ENCODE measurements around the gene TMEM260. TPM values are rescaled to one million over a fixed set of nuclear protein-coding genes. Genes with fewer than 3 reads are reported as not detected.

Gene TMEM260
- total and polyA plus RNA-seq, 10 donors: 8.4 to 42.9 (median 30.2) TPM

GRCh38 chr14:56585461-56586084 is 6.0 kb downstream of the TMEM260 start:
- Histone ChIP-seq H3K27me3 (replicated peaks in 1 of 7) (no peaks in the 10 kb centered on the region), H3K4me3 (no peak overlapping the region), H3K36me3 (peaks cover 0 to 55% (median 18%) of the 10 kb centered on the region in 6 donors), H3K4me1 (peaks cover 18 to 45% (median 23%) of the 10 kb centered on the region in 6 donors), H3K27ac (no peak overlapping the region), H3K9me3 (no peaks in the 10 kb centered on the region)
- TF ChIP-seq CTCF (IDR thresholded peaks at IDR 0.05 in 8 of 11, conservative IDR thresholded peaks at IDR 0.05 in 3 of 11) (no peak), POLR2AphosphoS5 (IDR thresholded peaks at IDR 0.05) (no peak), POLR2A (IDR thresholded peaks at IDR 0.05) (no peak)
- 82 to 92% (median 84%) methylated on average over 7 of the region's 7 CpGs for WGBS, 5 donors
- intact Hi-C loops (cut with DNase I; ENCODE audit: low total_unique reads): no loop called here
- DNase-seq: no peak

GRCh38 chr14:56587701-56588100 is 8.1 kb downstream of the TMEM260 start:
- intact Hi-C loops (cut with DNase I; ENCODE audit: low total_unique reads): no loop called here
- no peaks in the 10 kb centered on the region for H3K27me3 ChIP-seq (replicated peaks in 1 of 7)
- H3K4me3 ChIP-seq: no peak overlapping the region
- no peaks in the 10 kb centered on the region for H3K9me3 ChIP-seq
- peaks cover 0 to 73% (median 23%) of the 10 kb centered on the region in 6 donors for H3K36me3 ChIP-seq
- H3K27ac ChIP-seq: no peak overlapping the region
- peaks cover under 1 to 24% (median 5%) of the 10 kb centered on the region in 6 donors for H3K4me1 ChIP-seq
- no peak for DNase-seq
- 86 to 93% (median 92%) methylated on average over 1 of the region's 1 CpG for WGBS, 5 donors
- TF ChIP-seq POLR2AphosphoS5 (IDR thresholded peaks at IDR 0.05): no peak
- no peak for TF ChIP-seq CTCF (IDR thresholded peaks at IDR 0.05 in 8 of 11, conservative IDR thresholded peaks at IDR 0.05 in 3 of 11)
- TF ChIP-seq POLR2A (IDR thresholded peaks at IDR 0.05): no peak

- 88 to 96% (median 90%) methylated on average over 5 of the region's 5 CpGs for WGBS, 5 donors
- peaks cover 0 to 92% (median 29%) of the 10 kb centered on the region in 6 donors for H3K36me3 ChIP-seq
- no peak overlapping the region for H3K4me3 ChIP-seq
- H3K27ac ChIP-seq: no peak overlapping the region
- no peak for DNase-seq
- no peaks in the 10 kb centered on the region for H3K4me1 ChIP-seq
- intact Hi-C loops (cut with DNase I; ENCODE audit: low total_unique reads): no loop called here
- TF ChIP-seq POLR2A (IDR thresholded peaks at IDR 0.05) (no peak), CTCF (IDR thresholded peaks at IDR 0.05 in 8 of 11, conservative IDR thresholded peaks at IDR 0.05 in 3 of 11) (no peak), POLR2AphosphoS5 (IDR thresholded peaks at IDR 0.05) (no peak)
- no peaks in the 10 kb centered on the region for H3K27me3 ChIP-seq (replicated peaks in 1 of 7)
- no peaks in the 10 kb centered on the region for H3K9me3 ChIP-seq
Observed at GRCh38 chr14:56590535-56590960, 10.9 kb downstream of the TMEM260 start.

GRCh38 chr14:56592746-56593544 is 13.3 kb downstream of the TMEM260 start:
- Histone ChIP-seq H3K4me1 (no peaks in the 10 kb centered on the region), H3K36me3 (peaks cover 0 to 78% (median 16%) of the 10 kb centered on the region in 6 donors), H3K27ac (no peak overlapping the region), H3K4me3 (no peak overlapping the region), H3K27me3 (replicated peaks in 1 of 7) (no peaks in the 10 kb centered on the region), H3K9me3 (no peaks in the 10 kb centered on the region)
- TF ChIP-seq POLR2A (IDR thresholded peaks at IDR 0.05) (no peak), CTCF (IDR thresholded peaks at IDR 0.05 in 8 of 11, conservative IDR thresholded peaks at IDR 0.05 in 3 of 11) (no peak), POLR2AphosphoS5 (IDR thresholded peaks at IDR 0.05) (no peak)
- no peak for DNase-seq
- WGBS, 5 donors: 72 to 97% (median 92%) methylated on average over 5 of the region's 5 CpGs
- intact Hi-C loops (cut with DNase I; ENCODE audit: low total_unique reads): no loop called here

All from spleen (tissue), 11 donors.